Stimulated activated CD8-positive, alpha-beta memory T cell treated with anti-CD3 and anti-CD28 coated beads, Interleukin-15, amount 100 ng/mL, for 24 hours (primary cell): ENCODE data around the gene EGFL7.
"Not testable (repeated sequence)": the region's sequence is repeated elsewhere in the genome, so short reads cannot be mapped to it uniquely, and the experiment has no call there.

Source experiments
- DNase-seq: peaks from one replicate; pipeline ENCODE4 v3.0.0-alpha.2; 2020; ENCODE audit warnings: low read depth

Gene EGFL7

GRCh38 chr9:136624184-136624951 lies 38.3 kb upstream of the EGFL7 start:
- no peak for DNase-seq

- no peak for DNase-seq
Observed at GRCh38 chr9:136625101-136626065, 37.3 kb upstream of the EGFL7 start.

- no peak for DNase-seq
Observed at GRCh38 chr9:136626066-136626725, 36.5 kb upstream of the EGFL7 start.

GRCh38 chr9:136626740-136627642 lies 35.7 kb upstream of the EGFL7 start:
- no peak for DNase-seq

- DNase-seq: no peak
Observed at GRCh38 chr9:136627703-136628102, 35.0 kb upstream of the EGFL7 start.

- no peak for DNase-seq
Observed at GRCh38 chr9:136628268-136628667, 34.4 kb upstream of the EGFL7 start.

- DNase-seq: no peak
Observed at GRCh38 chr9:136629001-136629878, 33.5 kb upstream of the EGFL7 start.

GRCh38 chr9:136629879-136630661 lies 32.6 kb upstream of the EGFL7 start:
- DNase-seq: peak; percentile 22

- DNase-seq: no peak
Observed at GRCh38 chr9:136630662-136630992, 32.1 kb upstream of the EGFL7 start.

- peak; percentile 24 for DNase-seq
Observed at GRCh38 chr9:136631038-136632000, 31.4 kb upstream of the EGFL7 start.

- DNase-seq: not testable (repeated sequence)
Observed at GRCh38 chr9:136632072-136632471, 30.6 kb upstream of the EGFL7 start.

GRCh38 chr9:136632491-136633106 lies 30.1 kb upstream of the EGFL7 start:
- DNase-seq: not testable (repeated sequence)

GRCh38 chr9:136634904-136635303 lies 27.8 kb upstream of the EGFL7 start:
- DNase-seq: no peak

GRCh38 chr9:136640171-136641111 lies 22.3 kb upstream of the EGFL7 start:
- no peak for DNase-seq

GRCh38 chr9:136642439-136642921 lies 20.2 kb upstream of the EGFL7 start:
- DNase-seq: no peak

GRCh38 chr9:136643596-136644342 lies 18.9 kb upstream of the EGFL7 start:
- no peak for DNase-seq
